Naive thymus-derived CD4-positive, alpha-beta T cell (primary cell): ENCODE measurements around the gene LRIG3. TPM values are rescaled to one million over a fixed set of nuclear protein-coding genes. Genes with fewer than 3 reads are reported as not detected.

Experiments used
- ATAC-seq: fragments of 150-1000 bp; cut with Tn5 transposase; 2 replicates; pipeline ENCODE4 v1.10.0; 2021; ENCODE audit warnings: mild to moderate bottlenecking, moderate library complexity
- CTCF ChIA-PET: fragments of 350-600 bp; sonication (Branson Sonifier 250); formaldehyde crosslinking; loops from one replicate; lab custom pipeline; 2021; ENCODE audit warnings: antibody characterized with exemption; lab: Charles Lee
- POLR2A ChIA-PET: fragments of 350-600 bp; sonication (Branson Sonifier 250); formaldehyde crosslinking; loops from one replicate; lab custom pipeline; 2021; ENCODE audit warnings: antibody characterized with exemption, inconsistent platforms; lab: Charles Lee
- DNase-seq, 9 donors: peaks; one replicate each; pipeline versions ENCODE4 v3.0.0 to v3.0.0-alpha.2; 2020 to 2022; ENCODE audit warnings: mixed read lengths in 1 of 9
- H3K27ac ChIP-seq: one replicate; pipeline ENCODE4 v1.7.0; 2013; ENCODE audit warnings: mild to moderate bottlenecking, low read depth, low read length, moderate library complexity
- H3K27me3 ChIP-seq, 2 donors: one replicate each; pipeline ENCODE4 v1.7.0; 2013; ENCODE audit warnings: low read length in 2 of 2, mild to moderate bottlenecking in 2 of 2, moderate library complexity in 2 of 2; ENCODE audit not compliant: control insufficient read depth in 2 of 2, insufficient read depth in 2 of 2
- H3K36me3 ChIP-seq, 3 experiments: 1 replicate in 2 of 3; 2 replicates in 1 of 3; pipeline ENCODE4 v1.7.0; 2013; ENCODE audit warnings: low read length in 3 of 3, mild to moderate bottlenecking in 3 of 3, moderate library complexity in 1 of 3; ENCODE audit not compliant: insufficient read depth in 3 of 3, control insufficient read depth in 2 of 3
- H3K4me1 ChIP-seq, 2 donors: one replicate each; pipeline ENCODE4 v1.7.0; 2013; ENCODE audit warnings: low read length in 2 of 2, mild to moderate bottlenecking in 2 of 2, moderate library complexity in 1 of 2; ENCODE audit not compliant: control insufficient read depth in 2 of 2, insufficient read depth in 2 of 2
- H3K4me3 ChIP-seq: 2 replicates; pipeline ENCODE4 v1.7.0; 2013; ENCODE audit warnings: mild to moderate bottlenecking, low read length
- H3K9me3 ChIP-seq, 3 experiments: 1 replicate in 2 of 3; 2 replicates in 1 of 3; pipeline ENCODE4 v1.7.0; 2013; ENCODE audit warnings: low read length in 3 of 3; ENCODE audit not compliant: control insufficient read depth in 2 of 3
- H3K27ac Mint-ChIP-seq, 9 donors: one replicate each; pipeline ENCODE4 v1.8.0; 2020 to 2022; ENCODE audit warnings: mixed read lengths in 9 of 9, mild to moderate bottlenecking in 8 of 9, moderate library complexity in 5 of 9, inconsistent platforms in 2 of 9
- H3K27me3 Mint-ChIP-seq, 5 donors: one replicate each; pipeline ENCODE4 v1.8.0; 2021 to 2022; ENCODE audit warnings: mixed read lengths in 5 of 5, mild to moderate bottlenecking in 1 of 5
- H3K36me3 Mint-ChIP-seq, 5 donors: one replicate each; pipeline ENCODE4 v1.8.0; 2020 to 2022; ENCODE audit warnings: mixed read lengths in 5 of 5, mild to moderate bottlenecking in 3 of 5, inconsistent platforms in 1 of 5
- H3K4me1 Mint-ChIP-seq, 7 donors: one replicate each; pipeline ENCODE4 v1.8.0; 2020 to 2022; ENCODE audit warnings: mixed read lengths in 7 of 7, mild to moderate bottlenecking in 3 of 7, inconsistent platforms in 1 of 7
- H3K4me3 Mint-ChIP-seq, 10 donors: one replicate each; pipeline ENCODE4 v1.8.0; 2020 to 2022; ENCODE audit warnings: mild to moderate bottlenecking in 10 of 10, mixed read lengths in 10 of 10, moderate library complexity in 6 of 10, inconsistent platforms in 2 of 10
- H3K9me3 Mint-ChIP-seq, 11 donors: one replicate each; pipeline ENCODE4 v1.8.0; 2020 to 2022; ENCODE audit warnings: mixed read lengths in 11 of 11, mild to moderate bottlenecking in 4 of 11, inconsistent platforms in 1 of 11, moderate library complexity in 1 of 11
- intact Hi-C, 2 donors: fragments of 100-400 bp; cut with micrococcal nuclease; formaldehyde crosslinking; loops; one replicate each; pipeline ENCODE4 v1.15.1; 2023
- polyA plus RNA-seq, 2 donors: library from polyadenylated mRNA; unstranded; fragments of 300-500 nt; fragmentation: Illumina TruSeq; gene quantifications; one replicate each; pipeline ENCODE4 v1.2.3, GENCODE V29; 2021
- total RNA-seq, 6 experiments: library from RNA in 5 of 6; stranded (reverse) in 5 of 6; gene quantifications; 1 replicate in 5 of 6; 2 replicates in 1 of 6; pipeline ENCODE4 v1.2.3 and lab custom pipeline; 2021 to 2026

LRIG3 gene
- total and polyA plus RNA-seq, 7 experiments from 2014 or later: 0.24 TPM; not detected in 6

DNA sequence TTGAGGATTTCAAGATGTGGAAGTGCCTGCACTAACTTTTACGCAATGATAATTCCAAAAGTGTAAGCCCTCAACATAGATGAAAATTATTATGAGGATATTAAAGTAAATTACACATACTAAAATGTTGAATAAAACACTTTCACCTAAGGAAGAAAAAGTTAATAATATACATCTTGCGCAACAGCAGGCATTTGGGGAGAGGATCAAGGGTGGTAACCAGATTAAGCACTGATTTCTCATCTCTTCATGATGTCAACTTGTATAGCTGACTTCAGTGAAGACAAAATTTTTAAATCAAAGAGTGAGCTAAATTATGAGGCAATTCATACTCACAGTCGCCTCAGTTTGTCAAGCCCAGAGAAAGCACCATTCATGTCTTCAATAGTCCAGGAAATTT lies 33.8 kb downstream of the LRIG3 start:
- ChIA-PET POLR2A (no interaction called here), CTCF (no interaction called here)
- H3K36me3 ChIP-seq: no peaks in the 10 kb centered on the region
- ATAC-seq: no peak
- Mint-ChIP-seq H3K27ac (no peak overlapping the region), H3K36me3 (no peaks in the 10 kb centered on the region), H3K4me3 (no peak overlapping the region), H3K4me1 (no peaks in the 10 kb centered on the region), H3K9me3 (peaks cover 0 to 2% (median 0%) of the 10 kb centered on the region in 11 donors), H3K27me3 (no peaks in the 10 kb centered on the region)
- DNase-seq: no peak
- intact Hi-C loops: no loop called here
- no peaks in the 10 kb centered on the region for H3K9me3 ChIP-seq
- no peak overlapping the region for H3K27ac ChIP-seq
- no peaks in the 10 kb centered on the region for H3K4me1 ChIP-seq
- H3K27me3 ChIP-seq: no peaks in the 10 kb centered on the region
- H3K4me3 ChIP-seq: no peak overlapping the region

DNA sequence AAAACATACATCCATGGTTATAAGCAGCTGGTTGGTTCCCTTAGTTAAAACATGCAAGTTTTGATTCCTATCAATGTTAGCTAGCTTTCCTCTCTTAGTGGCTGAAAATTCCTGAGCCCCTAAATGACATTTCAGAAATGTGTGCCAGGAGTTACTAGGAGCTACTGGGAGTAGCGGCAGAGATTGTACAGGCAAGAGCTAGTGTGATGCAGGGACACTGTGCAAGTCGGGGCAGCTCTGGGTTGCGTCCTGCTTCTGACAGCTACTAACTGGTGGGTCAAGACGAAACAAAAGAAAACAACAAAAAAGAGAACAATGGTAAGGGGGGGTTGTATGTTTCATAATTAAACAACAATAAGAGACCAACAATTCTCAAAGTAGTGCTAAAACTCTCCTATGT lies 35.4 kb downstream of the LRIG3 start:
- Mint-ChIP-seq H3K27me3 (no peaks in the 10 kb centered on the region), H3K36me3 (no peaks in the 10 kb centered on the region), H3K4me3 (no peak overlapping the region), H3K27ac (no peak overlapping the region), H3K4me1 (no peaks in the 10 kb centered on the region), H3K9me3 (peaks cover 0 to 5% (median 0%) of the 10 kb centered on the region in 11 donors)
- Histone ChIP-seq H3K4me3 (no peak overlapping the region), H3K4me1 (no peaks in the 10 kb centered on the region), H3K27ac (no peak overlapping the region), H3K36me3 (no peaks in the 10 kb centered on the region), H3K27me3 (no peaks in the 10 kb centered on the region), H3K9me3 (no peaks in the 10 kb centered on the region)
- intact Hi-C loops: no loop called here
- POLR2A ChIA-PET: no interaction called here
- CTCF ChIA-PET: no interaction called here
- DNase-seq (no peak), ATAC-seq (no peak)

DNA sequence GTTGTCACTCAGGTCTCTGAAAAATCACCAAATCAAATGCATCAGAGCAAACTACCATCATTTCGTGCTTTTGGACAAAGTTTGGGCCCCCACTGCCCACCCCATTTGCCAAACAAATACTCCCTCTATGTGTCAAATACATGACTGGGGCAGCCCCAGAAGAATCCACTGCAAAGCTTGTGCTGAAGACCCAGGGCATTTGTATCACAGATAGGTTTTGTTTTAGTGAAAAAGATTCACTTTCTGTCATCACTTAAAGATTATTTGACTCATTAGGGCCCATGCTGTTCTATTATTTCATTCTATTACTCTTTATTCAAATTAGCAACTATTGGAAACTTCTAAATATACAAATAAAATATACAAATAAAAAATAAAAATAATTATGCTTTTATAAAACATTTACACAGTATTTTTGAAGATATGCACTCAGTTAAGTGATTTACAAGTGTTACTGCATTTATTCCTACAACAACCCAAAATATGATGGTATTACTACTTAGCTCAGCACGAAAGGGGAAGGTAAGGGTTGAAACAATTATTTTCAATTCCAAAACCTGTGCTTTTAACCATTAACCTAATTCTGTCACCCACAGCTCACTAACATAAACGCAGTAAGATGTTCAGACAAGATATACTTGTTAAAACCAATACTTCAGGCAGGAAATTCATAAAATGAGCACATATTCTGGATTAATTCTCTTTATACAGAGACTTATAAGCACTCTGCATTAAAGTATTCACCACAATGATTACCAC lies 36.5 kb downstream of the LRIG3 start:
- H3K36me3 Mint-ChIP-seq: no peaks in the 10 kb centered on the region
- Histone ChIP-seq H3K27ac (no peak overlapping the region), H3K9me3 (no peaks in the 10 kb centered on the region), H3K36me3 (no peaks in the 10 kb centered on the region), H3K27me3 (no peaks in the 10 kb centered on the region), H3K4me3 (no peak overlapping the region), H3K4me1 (no peaks in the 10 kb centered on the region)
- POLR2A ChIA-PET: no interaction called here
- H3K27ac Mint-ChIP-seq: no peak overlapping the region
- DNase-seq: no peak
- intact Hi-C loops: no loop called here
- CTCF ChIA-PET: no interaction called here
- no peak overlapping the region for H3K4me3 Mint-ChIP-seq
- no peaks in the 10 kb centered on the region for H3K27me3 Mint-ChIP-seq
- no peak for ATAC-seq
- no peaks in the 10 kb centered on the region for H3K4me1 Mint-ChIP-seq
- peaks cover 0 to 5% (median 0%) of the 10 kb centered on the region in 11 donors for H3K9me3 Mint-ChIP-seq

DNA sequence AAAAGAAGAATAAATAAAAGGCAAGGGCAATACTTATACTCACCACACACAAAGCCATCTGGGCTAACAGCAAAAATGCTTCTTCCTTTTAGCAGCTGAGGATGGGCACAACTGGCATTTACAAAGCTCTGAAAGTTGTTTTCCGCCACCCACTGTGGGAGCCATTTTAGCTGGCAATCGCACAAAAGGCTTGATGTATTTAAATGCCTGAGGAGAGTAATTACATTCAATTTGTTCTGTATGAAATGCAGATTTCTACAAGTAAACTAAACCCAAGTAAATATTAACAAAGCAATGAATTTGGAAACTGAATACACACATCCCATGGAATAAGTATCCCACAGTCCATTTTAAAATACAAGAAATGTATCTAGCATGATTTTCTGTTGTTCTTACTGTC lies 37.5 kb downstream of the LRIG3 start:
- Histone ChIP-seq H3K4me3 (no peak overlapping the region), H3K9me3 (no peaks in the 10 kb centered on the region), H3K27ac (no peak overlapping the region), H3K4me1 (no peaks in the 10 kb centered on the region), H3K27me3 (no peaks in the 10 kb centered on the region), H3K36me3 (no peaks in the 10 kb centered on the region)
- intact Hi-C loops: no loop called here
- POLR2A ChIA-PET: no interaction called here
- CTCF ChIA-PET: no interaction called here
- Mint-ChIP-seq H3K9me3 (peaks cover 0 to 5% (median 0%) of the 10 kb centered on the region in 11 donors), H3K27me3 (no peaks in the 10 kb centered on the region), H3K4me1 (no peaks in the 10 kb centered on the region), H3K36me3 (no peaks in the 10 kb centered on the region), H3K4me3 (no peak overlapping the region), H3K27ac (no peak overlapping the region)
- no peak for ATAC-seq
- no peak for DNase-seq

DNA sequence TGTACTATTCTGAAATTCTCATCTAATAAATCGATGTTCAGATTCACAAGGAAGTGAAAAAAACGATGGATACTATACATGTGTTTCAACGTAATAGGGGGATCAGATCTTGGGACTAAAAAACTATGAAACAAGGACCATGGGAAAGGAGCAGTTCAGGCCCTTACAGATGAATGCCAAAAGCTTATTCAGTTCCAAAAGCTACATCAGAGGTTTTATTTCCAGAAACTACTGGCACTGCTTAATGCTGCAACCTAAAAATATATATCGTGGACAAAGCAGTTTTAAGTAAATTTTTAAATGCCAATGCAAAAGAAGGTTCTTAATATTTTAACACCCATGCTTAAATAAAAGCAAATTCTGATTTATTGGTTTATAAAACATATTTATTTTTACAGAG lies 38.5 kb downstream of the LRIG3 start:
- H3K27ac ChIP-seq: no peak overlapping the region
- Mint-ChIP-seq H3K4me1 (no peaks in the 10 kb centered on the region), H3K27ac (no peak overlapping the region), H3K27me3 (no peaks in the 10 kb centered on the region), H3K9me3 (peaks cover 0 to 5% (median 2%) of the 10 kb centered on the region in 11 donors), H3K4me3 (no peak overlapping the region), H3K36me3 (no peaks in the 10 kb centered on the region)
- DNase-seq (no peak), ATAC-seq (no peak)
- H3K27me3 ChIP-seq: no peaks in the 10 kb centered on the region
- H3K4me1 ChIP-seq: no peaks in the 10 kb centered on the region
- intact Hi-C loops: no loop called here
- CTCF ChIA-PET: no interaction called here
- POLR2A ChIA-PET: no interaction called here
- no peak overlapping the region for H3K4me3 ChIP-seq
- H3K36me3 ChIP-seq: no peaks in the 10 kb centered on the region
- no peaks in the 10 kb centered on the region for H3K9me3 ChIP-seq

DNA sequence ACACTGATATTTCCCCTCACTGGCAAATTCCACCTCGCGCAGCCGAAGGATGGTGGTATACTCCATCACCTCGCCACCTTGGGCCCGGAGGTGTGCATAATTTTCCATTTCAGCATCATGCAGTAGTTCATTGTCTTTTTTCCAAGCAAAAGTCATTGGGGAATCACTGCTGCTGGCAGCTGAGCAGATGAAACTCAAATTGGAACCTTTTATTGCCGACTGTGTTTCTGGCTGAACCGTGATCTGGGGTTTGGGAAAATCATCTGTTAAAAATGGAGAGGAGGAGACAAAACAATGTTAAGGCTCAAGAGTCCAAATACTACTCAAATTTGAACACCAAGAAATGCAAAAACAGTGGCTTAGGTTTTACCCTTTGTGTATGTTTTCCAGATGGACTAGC lies 39.7 kb downstream of the LRIG3 start:
- H3K4me3 Mint-ChIP-seq: no peak overlapping the region
- DNase-seq (no peak), ATAC-seq (no peak)
- POLR2A ChIA-PET: no interaction called here
- H3K9me3 ChIP-seq: no peaks in the 10 kb centered on the region
- no peaks in the 10 kb centered on the region for H3K4me1 Mint-ChIP-seq
- intact Hi-C loops: no loop called here
- no peak overlapping the region for H3K4me3 ChIP-seq
- H3K4me1 ChIP-seq: no peaks in the 10 kb centered on the region
- H3K27ac ChIP-seq: no peak overlapping the region
- H3K36me3 ChIP-seq: no peaks in the 10 kb centered on the region
- no peaks in the 10 kb centered on the region for H3K36me3 Mint-ChIP-seq
- H3K27me3 Mint-ChIP-seq: no peaks in the 10 kb centered on the region
- CTCF ChIA-PET: no interaction called here
- H3K9me3 Mint-ChIP-seq: peaks cover 0 to 6% (median 2%) of the 10 kb centered on the region in 11 donors
- H3K27me3 ChIP-seq: no peaks in the 10 kb centered on the region
- H3K27ac Mint-ChIP-seq: no peak overlapping the region

DNA sequence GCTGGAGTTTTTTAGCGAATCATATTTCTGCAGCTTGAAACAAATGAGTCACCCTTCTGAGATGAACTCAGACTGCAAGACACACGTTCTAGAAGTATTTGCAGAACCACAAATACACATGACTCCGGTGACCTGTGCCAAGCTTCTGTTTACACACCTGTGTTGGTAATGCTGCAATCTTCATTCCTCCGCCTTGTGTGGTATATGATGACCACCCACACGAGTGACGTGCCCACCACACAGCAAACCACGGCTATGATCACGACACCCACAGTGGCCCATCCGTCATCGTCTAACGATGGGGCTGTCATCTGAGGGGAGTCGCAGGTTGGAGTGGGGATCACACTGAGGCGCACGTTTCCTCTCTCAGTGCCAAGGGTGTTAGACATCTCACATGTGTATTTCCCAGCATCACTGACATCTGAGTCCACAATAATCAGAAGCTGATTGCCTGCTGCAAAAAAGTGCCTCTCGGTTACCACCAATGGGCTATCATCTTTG lies 43.0 kb downstream of the LRIG3 start:
- H3K36me3 Mint-ChIP-seq: no peaks in the 10 kb centered on the region
- ChIA-PET POLR2A (no interaction called here), CTCF (no interaction called here)
- Histone ChIP-seq H3K9me3 (no peaks in the 10 kb centered on the region), H3K4me3 (no peak overlapping the region), H3K27me3 (no peaks in the 10 kb centered on the region), H3K36me3 (no peaks in the 10 kb centered on the region), H3K27ac (no peak overlapping the region), H3K4me1 (no peaks in the 10 kb centered on the region)
- no peak for ATAC-seq
- H3K27ac Mint-ChIP-seq: no peak overlapping the region
- no peaks in the 10 kb centered on the region for H3K4me1 Mint-ChIP-seq
- peaks cover 0 to 7% (median 2%) of the 10 kb centered on the region in 11 donors for H3K9me3 Mint-ChIP-seq
- H3K27me3 Mint-ChIP-seq: no peaks in the 10 kb centered on the region
- DNase-seq: no peak
- H3K4me3 Mint-ChIP-seq: no peak overlapping the region
- intact Hi-C loops: no loop called here
